HG03457 (cell line): ENCODE measurements around the gene SHROOM3.

Experiments used
- ATAC-seq: cut with Tn5 transposase; IDR thresholded peaks from one replicate; pipeline ENCODE4 v1.9.1; 2021; ENCODE audit warnings: moderate number of reproducible peaks; ENCODE audit not compliant: unreplicated experiment

SHROOM3 gene

DNA sequence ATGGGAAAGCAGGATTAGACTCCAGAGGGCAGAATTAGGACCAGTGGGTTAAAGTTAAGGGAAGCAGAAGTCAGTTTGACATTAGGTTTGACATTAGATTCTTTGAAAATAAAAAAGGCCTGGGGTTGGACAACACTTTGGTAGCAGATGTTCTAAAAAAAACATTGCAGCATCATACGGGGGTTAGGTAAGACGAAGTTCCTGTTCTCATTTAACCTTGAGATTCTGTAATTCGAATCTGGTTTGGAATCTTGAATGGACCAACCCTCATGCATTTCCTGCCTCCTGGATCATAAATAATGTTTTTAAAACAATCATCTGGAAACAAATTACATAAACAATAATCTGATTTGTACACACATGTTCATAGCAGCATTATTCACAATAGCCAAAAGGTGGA is 181.0 kb downstream of the SHROOM3 start:
- no peak for ATAC-seq

DNA sequence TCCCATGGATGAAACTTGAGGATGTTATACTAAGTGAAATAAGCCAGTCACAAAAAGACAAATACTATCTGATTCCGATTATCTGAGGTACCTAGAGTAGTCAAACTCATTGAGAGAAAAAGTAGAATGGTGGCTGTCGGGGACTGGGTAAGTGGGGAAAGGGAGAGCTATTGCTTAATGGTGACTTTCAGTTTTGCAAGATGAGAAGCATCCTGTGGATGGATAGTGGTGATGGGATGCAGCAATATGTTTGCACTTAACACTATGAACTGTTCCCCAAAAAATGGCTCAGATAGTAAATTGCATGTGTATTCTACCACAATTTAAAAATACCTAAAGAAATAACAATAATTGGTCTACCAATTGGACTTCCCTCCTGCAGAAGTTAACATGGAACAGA is 181.5 kb downstream of the SHROOM3 start:
- ATAC-seq, result no peak

DNA sequence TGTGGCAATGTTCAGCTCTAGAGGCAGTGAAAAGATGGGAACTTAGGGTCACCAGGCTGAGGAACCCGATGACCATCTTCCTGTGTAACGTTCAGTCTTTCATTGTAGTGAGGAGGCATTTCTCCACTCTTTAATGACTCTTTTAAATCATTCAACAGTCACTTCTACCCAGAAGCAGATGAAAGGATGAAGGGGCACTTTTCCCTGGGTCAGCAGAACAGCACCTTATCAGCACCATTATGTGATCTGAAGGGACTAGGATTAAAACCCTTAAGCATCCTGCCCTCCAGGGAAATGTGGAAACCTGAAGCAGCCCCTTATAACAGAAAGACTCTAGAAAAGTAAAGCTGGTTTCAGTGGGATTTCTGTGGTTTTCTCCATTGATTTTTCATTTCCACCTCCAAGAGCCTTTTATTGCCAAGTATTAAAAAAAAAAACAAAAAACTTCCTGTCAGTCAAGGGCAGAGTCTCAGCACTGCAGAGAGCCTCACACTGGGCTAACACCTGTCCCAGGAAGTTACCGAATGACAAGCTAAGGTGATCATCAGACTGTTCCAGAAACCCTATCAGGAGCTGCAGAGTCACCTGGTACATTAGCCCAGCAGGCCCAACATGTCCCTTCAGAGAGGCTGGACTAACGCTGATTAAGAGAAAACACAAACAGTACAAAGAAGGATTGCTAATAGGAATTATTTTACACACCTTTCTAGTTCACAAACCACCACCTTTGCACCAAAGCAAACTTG is 185.9 kb downstream of the SHROOM3 start:
- no peak for ATAC-seq

DNA sequence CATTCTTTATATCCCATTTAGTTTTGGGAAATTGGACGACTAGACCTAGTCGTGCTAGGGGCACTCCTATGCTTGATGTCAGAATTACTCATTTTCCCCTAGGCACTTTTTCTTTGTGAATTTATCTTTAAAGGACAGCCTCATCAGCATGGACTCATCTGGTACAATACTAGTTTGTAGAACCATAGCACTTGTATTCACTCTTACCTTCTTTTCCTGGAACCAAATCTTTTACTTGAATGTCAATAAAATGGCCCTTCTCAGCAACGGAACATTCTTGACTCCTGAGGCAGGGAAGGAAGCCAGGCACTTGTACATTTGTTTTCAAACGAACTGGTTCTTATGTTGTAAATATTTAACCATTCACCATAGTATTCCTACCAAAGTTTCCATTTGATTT is 187.1 kb downstream of the SHROOM3 start:
- no peak for ATAC-seq

DNA sequence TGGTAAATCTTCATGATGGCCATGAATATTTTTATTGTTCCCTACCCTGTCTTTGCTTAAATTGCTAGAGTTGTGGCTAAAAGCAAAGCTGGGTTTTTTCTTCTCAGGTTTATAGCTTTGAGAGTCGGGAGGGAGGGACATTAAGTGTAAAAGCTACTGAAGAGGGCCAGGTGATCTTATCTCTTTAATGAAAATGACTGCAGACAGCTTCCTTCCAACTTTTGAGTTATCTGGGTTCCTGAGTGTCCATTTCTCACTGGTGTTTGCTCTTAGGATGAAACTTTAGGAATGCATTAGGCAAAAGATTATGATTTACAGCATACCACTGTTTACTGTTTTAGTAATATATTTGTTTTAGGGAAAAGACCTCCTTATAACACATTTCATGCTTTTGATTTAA is 187.7 kb downstream of the SHROOM3 start:
- ATAC-seq, result no peak

DNA sequence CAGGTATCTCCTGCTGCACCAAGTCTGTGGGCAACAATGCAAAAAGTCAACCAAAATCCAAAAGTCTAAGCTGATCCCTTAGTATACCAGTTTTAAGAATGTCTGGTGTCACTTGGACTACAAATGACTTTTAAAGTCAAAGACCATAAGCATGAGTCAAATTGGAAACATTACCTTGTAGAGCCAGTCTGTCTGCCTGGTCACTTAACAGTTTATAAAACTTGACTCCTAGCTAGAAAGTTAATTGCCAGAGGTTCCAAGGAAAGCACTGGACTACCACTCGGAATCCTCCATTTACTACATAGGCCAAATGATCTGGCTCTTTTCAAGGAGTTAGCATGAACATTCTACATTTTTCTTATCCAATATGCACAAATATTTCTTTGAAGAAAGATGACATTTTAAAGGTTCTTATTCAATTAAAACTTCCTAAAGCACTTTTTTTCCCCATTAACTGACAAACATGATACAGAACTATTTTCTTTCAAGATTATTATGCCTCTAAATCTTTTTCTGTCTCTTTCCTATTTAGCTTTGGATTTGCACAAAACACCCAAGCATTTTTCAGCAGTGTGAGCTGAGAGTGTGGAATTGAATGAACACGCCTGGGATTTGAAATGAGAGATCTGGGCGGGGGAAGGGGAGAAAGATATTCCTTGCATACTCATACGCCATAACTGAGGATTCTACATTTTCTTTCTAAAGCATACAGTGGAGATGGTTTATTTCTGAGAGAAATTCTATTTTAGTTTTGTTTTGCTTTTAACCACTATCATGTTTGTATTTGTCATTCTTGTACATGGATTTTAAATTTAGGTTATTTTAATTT is 188.4 kb downstream of the SHROOM3 start:
- ATAC-seq, result no peak

DNA sequence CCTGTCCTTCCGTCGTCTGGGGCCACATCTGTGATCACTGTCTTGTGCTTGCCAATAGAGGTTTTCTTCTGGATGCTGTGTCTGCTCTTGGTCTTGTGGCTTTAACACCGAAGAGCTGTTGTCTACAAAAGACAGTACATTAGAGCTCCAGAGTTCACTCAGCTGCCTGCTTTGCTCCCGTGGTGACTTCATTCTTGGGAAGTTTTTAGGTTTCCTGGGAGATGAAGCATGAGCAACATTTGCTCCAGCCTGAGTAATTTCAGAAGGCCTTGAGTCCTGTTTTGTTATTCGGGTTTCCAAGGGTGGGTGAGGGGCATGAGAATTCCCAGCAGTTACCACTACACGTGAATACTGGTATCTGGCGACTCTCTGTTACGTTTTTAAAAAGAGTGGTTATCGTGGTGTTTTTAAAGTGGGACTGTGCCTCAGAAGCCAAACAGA is 189.2 kb downstream of the SHROOM3 start:
- no peak for ATAC-seq

DNA sequence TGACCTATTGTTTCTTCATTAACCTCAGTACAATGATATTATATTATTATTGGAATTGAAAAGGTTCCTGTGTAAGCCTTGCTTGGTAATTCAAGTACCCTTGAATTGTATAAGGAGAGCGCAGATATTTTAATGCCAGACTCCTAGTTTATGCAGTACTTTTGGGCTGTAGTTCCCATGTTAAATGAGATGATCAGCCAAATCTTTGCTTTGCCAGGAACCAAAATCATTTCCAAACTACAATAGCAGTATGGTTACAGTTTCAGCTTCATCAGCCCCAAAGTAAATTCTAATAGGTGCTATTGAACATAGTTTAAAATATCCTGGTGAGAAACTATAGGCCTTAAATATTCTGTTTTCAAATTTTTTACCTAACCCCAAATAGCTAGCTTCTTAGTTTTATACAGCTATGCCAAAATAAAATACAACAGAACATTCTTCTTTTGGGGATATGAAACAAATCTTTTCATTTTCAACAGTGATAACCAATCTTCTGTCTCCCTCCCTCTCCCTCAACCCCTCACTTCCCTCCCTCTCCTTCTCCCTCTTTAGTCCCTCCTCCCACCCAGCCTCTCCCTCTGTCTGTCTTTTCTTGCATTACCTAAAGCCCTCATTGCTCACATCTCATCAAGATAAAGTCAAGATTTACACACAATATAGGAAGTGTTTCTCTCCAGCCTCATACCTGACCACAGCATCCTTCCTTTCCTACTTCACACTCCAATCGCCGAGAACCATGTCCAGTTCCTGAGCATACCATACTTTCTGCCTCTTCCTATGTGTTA is 190.1 kb downstream of the SHROOM3 start:
- no peak for ATAC-seq

DNA sequence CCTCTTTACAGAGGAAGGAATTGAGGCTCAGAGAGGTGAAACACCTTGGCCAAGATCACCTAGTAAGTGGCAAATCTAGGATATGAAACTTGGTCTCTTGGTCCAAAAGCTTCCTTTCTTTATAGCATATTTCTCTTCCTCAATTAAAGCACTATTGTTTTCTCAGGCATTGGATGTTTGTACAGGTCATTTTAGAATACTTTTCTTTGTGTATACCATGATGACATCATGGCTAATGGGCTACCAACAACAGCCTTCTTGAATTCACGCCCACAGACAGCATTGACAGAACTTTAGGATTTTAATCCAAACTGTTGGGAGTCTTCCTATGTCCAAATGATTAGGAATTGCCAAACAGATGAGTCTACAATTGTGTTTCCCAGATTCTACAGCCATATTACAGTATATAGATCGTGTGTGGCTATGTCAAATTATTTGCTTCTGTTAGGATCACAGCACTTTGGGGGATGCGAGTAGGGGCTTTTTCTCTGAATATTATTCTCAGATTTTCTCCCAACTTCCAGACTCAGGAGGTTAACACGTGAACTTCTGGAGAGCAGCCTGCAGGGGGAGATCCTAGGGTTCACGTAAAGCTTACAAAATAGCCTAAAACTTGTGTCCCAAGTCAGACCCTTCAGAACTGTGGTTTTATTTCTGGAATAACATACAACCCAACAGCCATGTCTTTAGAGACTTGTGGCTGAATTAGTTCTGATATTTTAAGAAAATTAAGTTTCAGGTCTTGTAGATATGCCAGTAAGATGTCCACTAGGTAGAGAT is 191.8 kb downstream of the SHROOM3 start:
- no peak for ATAC-seq

DNA sequence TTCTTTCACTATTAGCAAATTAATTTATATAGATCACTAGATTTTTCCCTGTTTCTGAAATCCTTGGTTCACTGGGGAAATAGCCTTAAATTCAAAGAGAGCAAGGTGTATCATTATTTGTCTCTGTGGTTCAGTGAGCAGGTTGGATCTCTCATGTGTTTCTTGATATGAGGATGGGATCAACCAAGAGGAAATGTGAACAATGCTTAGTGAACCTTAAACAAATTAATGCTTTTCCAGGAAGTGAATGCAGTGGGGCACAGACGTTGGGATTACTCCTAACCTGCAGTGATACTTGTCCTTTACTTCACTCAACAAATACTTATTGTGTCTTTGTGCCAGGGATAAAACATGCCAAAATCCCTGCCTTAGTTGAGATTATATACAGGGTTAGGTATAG is 193.2 kb downstream of the SHROOM3 start:
- no peak for ATAC-seq

DNA sequence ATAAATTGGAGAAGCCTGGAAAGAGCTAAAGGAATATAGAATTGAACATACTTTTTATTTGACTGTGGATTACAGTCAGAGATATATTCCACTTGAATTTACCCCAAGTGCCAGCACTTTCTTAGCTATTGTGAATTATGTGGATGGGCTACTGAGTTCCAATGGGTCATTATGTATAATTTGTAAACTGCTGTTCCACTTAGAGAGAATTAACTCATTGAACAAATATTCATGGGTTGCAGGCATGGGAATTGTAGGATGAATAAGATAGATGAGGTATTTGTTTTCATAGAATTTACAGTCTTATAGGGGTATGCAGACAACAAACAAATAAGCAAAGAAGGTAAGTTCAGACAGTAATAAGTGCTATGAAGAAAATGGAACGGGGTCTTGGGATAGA is 195.7 kb downstream of the SHROOM3 start:
- no peak for ATAC-seq

DNA sequence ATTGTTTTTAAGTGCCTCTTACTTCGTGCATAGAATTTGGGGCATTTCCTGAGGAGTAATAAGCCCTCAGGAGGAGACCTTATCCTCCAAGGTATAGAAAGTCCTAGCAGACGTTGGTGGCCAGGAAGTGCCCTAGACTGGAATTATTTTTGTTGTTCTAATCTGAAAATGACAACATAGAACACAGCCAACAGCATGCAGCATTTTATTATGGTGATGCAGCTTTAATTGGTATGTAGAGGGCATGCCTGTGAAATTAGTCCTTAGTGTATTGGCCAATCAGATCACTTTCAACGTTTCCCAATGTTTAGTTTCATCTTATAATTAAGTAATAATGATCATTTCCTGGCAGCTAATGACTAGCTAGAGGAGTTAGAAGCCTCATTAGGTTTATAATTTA is 199.2 kb downstream of the SHROOM3 start:
- no peak for ATAC-seq

DNA sequence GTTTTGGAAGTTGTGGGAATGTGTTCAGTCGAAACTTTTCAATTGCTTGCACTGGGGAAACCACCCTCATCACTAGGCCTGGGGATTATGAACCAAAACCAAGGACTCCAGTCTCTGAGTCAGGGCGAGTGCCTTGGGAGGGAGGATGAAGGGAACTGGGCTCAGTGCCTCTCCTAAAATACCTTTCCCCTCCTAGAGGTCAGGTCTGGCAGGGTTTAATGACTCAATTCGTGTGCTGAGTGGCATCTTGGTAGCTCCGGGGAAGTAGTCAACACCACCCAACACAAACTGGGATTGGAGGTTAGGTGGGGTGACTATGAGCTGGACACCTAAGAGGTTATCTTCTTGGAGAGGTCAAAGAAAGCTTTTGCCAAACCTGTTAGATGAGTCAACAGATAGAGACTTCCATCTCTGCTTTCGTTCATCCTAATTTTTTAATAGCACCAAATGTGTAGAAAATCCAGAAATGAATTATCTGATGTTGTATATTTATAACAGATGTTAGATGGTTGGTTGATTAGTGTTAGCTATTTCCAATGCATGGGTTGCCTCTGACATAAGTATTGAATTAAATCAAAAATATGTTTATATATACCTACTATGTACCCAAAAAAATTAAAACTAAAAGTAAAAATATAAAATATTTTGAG is 202.8 kb downstream of the SHROOM3 start:
- no peak for ATAC-seq

DNA sequence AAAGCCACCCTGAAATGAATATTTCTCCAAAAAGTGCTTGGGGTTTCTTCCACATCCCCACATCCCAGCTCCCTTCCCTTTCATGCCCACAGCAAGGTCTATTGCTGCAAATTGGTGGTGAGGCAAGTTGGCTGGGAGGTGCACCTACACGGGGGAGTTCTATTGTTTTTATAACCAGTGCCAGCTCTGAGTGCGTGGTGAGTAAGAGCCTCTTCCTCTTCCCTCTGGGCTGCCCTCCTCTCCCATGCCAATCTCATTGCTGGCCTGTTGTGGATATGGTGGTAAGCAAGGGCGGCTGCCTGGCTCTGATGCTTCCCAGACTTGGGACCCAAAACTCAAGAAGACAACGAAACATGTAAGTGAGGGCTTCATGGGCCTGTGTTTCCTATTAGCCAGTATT is 204.3 kb downstream of the SHROOM3 start:
- ATAC-seq, result no peak

DNA sequence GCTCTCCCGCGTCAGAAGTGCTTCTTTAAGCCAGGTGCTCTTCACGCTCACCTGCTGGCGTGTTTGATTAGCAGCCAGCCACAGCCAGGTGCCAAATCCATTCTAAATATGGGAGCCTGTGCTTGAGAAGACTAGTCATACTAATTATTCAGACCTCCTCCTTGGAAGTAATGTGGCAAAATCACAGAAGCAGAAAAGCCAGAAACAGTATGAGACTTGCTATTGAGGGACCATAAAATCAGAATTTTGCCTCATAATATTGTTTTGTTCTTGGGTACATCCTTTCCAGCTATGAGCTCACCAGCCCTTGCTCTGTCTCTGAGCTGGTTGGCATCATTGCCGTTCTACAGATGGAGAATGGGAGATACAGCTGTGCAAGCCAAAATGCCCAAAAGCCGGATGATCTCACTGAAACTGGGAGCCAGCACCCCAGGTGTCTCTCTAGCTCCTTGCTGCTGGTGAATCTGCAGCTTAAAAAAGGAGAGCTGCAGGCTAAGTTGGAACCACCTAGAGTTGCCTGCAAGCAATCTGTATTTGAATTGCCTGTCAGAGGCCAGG is 205.4 kb downstream of the SHROOM3 start:
- ATAC-seq, result no peak

DNA sequence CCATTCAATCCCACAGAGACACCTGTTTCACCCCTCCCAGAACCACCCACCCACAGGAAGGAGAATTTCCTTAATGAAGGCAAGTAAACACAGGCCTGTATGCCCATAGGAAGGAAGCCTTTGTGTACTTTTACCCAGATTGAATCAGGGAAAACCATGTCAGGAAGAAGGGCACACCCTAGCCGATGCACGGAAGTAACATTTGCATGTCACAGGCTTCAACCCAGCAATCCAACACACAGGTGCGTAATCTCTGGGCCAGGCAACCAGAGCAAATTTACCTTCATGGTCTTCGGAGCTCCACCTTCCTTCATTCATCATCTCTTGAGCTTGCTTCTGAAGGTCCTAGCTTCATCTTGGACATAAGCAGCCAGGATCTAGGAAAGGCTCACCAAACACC is 206.3 kb downstream of the SHROOM3 start:
- ATAC-seq, result no peak

DNA sequence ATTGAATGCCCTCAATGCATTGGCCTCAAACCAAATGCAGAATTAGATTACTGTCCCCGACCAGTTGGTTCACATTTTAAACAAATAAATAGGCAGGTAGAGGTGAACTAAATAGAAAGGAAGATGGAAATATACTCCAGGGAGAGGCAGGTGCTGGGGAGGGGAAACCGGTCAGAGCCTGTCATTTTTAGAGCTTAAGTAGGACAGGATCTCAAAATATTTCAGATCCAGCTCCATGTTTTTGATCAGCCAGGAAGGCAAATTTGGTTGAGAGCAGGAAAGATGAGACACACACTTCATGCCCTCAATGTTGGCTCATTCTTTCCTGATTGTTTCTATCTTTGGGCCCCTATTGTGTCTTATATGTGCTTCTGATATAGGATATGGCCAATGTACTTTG is 206.7 kb downstream of the SHROOM3 start:
- no peak for ATAC-seq

DNA sequence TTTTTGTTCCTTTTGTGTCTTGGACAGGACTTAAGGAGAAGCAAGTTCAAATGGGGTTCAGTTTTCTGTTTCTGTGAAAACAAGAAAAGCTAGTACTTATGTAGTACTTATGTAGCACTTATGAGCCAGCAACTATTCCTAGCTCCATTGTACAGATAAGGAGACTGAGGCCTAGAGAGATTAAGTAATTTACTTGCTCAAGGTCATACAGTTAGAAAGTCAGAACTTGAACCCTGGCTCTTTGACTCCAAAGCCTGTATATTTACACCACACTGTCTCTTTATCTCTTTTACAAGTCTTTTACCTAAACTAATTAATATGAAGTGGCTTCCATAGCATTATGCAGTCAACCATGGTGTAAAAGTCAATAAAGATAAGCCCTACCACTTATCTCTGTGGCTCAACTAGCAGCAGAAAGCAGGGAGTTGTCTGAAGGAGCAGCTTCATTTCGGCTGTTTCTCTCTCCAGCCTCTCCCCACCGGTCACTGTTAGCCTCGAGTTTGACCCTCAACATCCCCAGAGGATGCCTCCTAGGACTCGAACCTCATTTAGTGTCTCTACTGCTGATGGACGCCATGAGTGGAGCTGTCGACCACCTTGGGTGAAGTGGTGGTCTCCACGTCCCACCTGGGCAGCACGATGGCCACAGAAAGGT is 209.9 kb downstream of the SHROOM3 start:
- no peak for ATAC-seq

DNA sequence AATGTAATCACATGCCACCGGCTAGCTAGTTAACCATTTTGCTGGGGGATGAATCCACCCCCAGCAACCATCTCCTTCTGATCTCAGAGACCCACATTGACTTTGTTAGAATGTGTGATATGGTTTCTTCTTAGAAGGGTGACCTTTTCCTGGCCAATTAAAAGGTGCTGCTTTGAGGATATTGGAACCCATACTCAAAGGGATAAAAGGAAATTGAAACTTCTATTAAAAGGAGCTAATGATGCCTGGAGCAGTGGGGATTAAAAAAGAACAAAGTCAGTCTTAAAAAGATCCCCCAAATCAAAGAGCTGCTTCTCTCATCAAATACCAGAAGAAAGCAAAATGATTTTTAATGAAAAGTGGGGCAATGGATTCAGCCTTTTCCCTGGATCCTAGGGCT is 214.1 kb downstream of the SHROOM3 start:
- ATAC-seq, result no peak

DNA sequence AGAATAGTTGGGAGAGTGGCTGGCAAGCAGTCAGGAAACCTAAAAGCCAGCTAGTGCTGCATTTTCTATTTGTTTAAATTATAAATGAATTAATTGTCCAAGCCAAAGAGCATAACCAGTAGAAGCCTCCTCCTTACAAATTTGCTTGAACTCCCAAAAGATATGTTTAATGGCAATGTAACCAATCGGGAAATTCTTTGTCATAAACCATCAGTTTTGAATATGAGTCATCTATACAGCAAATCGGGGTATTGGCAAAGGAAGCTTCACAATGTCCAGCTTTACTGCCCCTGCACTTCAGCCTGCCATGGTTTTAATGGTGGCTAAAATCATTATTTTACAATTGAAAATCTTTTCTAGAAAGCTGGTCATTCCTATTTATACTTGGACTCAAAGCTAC is 216.6 kb downstream of the SHROOM3 start:
- no peak for ATAC-seq
